NK-92 (cell line): ENCODE measurements around the gene QRICH1.

ENCODE experiments used
- DNase-seq: peaks from one replicate; lab custom pipeline; 2025; ENCODE audit not compliant: unreplicated experiment; lab: John Stamatoyannopoulos, UW

The QRICH1 gene, protein sequence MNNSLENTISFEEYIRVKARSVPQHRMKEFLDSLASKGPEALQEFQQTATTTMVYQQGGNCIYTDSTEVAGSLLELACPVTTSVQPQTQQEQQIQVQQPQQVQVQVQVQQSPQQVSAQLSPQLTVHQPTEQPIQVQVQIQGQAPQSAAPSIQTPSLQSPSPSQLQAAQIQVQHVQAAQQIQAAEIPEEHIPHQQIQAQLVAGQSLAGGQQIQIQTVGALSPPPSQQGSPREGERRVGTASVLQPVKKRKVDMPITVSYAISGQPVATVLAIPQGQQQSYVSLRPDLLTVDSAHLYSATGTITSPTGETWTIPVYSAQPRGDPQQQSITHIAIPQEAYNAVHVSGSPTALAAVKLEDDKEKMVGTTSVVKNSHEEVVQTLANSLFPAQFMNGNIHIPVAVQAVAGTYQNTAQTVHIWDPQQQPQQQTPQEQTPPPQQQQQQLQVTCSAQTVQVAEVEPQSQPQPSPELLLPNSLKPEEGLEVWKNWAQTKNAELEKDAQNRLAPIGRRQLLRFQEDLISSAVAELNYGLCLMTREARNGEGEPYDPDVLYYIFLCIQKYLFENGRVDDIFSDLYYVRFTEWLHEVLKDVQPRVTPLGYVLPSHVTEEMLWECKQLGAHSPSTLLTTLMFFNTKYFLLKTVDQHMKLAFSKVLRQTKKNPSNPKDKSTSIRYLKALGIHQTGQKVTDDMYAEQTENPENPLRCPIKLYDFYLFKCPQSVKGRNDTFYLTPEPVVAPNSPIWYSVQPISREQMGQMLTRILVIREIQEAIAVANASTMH

DNA sequence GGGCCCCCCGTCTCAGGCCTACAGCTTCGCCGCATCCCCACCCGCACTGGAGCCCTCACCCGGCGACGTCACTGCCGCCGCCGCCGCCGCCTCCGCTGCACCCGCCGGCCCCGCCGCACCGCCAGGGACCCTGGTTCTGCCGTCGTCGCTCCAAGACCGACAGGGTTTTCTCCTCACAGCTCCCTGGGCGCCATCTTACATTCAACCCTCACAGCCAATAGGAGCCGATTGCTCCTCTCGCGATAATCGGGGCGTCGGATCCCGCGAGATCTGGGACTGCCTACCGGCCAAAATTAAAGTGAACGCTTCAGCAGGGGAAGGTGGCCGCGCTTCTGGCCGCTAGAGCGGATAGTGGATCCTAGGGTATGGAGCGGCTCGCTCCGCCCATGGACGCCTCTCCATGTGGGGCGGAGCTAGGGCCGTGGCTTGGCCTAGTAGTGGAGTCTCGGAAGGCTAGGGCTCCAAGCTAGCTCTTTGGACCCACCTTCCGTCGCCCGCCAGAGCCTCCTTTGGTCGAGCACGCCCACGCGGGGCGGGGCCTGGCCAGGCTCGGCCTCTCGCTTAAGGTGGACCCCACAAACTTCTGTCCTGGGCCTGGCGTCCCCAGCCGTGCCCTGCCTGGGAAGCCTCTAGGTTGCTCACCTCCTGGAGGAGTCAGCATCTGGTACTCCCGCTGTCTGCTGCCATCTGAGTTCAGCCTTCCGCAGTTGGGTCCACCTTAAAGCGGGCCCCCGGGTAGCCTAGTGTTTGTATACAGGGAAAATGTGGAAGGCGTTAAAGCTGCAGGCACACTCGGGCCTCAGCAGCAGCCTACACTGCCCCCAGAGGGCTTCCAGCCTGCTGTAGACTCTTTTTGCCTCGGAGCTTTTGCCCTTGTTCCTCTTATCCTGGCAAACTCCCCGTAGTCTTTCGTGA, at the start of gene QRICH1:
TSS of gene QRICH1 (minus strand) at position 219 of the 915 bp plus-strand sequence. CDS start 17,054 bp downstream, outside the sequence.
- peak; percentile 82 for DNase-seq

DNA sequence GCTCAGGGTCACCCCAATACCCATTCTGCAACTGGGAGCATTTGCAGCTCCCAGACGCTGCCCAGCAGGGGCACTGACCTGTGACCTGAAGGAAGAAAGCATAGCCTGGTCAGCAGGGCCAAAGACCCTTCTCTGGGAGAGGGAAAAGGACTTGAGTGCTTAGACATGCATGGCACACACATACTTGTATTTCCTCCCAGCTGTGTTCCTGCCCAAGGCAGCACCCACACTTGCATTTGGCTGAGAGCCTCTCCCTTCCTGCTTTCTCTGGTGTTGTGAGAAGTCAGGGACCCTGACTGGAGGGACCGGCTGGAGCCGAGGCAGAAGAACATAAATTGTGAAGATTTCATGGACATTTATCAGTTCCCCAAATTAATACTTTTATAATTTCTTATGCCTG, 46.2 kb upstream of the QRICH1 start:
- no peak for DNase-seq

DNA sequence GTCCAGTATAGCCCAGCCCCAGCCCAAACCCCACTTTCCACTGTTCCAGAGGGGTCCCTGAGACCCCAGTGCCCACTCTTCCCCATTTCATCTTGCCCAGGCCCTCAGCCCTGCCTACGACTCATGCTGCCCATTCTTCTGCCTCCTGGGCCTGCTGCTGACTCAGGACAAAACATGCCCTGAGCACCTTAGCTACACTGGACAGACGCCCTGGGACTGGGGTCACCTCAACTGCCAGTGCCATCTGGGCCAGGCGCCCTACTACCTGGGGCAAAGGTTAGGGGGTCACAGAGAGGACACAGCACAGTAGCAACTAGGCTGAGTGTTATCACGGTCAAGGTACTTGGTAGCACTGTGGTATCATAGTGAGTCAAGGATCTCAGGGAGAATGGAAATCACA, 41.6 kb upstream of the QRICH1 start:
- DNase-seq = no peak

DNA sequence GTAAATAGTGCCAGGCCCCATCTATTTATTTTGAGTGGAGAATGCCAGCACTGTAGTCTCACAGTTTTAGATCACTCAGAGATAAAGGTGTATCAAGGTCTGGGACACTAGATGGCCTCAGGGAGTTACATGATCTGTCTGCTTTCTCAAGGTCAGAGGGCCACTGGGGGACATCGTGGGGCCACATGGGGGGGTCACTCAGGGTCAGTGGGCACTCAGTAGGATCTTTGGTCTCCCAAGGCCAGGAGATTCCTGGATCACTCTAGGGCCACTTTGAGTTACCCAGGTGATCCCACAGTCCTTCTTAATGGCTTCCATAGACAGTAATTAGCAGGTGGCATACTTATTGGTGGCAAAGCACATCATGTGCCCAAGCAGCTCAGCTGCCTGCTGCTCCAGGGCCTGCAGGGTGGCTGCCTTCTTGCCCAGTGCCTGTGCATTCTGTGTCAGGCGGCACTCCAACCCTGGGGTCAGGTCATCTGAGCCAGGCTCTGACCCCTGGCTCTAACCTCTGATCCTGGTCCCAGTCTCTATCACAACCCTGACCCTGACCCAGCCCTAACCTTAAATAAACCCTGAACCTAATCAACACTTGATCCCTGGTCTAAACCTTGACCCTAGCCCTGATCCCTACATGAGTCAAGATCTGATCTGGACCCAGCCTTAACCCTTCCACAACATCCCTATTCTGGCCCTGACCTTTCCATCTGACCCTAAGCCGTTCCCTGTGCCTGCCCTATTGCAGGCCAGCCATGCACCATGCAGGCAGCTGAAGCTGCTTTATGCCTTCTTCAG, 40.8 kb upstream of the QRICH1 start:
- DNase-seq = no peak

DNA sequence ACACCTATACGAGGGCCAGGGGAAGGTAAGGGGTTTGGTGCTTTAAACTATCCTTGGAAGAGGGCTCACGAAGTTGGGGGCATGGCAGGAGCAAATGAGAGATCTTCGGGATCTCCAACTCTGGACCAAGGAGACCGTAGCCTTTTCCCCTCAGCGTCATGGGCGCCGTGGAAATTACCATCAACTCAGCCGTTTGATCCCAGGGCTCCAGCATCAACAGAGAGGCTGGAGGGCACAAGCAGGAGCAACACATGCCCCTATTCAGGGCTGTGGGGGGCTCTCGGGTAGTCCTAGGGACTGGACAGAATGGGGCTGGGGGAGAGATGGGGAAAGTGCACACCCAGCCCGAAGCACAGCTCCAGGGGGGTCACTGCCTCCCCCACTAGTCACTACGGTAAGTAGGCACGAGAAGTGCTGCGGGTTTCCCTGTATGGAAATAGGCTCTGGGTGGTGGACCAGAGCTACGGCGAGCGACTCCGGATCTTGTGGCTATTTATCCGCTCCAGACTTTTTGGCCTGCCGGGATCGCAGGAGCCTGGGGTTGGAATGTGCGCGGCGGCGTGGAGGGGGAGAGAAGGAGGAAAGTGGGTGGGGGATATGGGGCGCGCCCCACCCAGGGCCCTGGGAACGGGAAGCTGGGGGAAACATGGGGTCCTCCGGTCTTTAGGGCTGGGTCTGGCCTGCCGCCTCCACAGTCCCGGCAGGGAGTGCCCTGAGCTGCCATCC, 39.5 kb upstream of the QRICH1 start:
- DNase-seq = no peak

DNA sequence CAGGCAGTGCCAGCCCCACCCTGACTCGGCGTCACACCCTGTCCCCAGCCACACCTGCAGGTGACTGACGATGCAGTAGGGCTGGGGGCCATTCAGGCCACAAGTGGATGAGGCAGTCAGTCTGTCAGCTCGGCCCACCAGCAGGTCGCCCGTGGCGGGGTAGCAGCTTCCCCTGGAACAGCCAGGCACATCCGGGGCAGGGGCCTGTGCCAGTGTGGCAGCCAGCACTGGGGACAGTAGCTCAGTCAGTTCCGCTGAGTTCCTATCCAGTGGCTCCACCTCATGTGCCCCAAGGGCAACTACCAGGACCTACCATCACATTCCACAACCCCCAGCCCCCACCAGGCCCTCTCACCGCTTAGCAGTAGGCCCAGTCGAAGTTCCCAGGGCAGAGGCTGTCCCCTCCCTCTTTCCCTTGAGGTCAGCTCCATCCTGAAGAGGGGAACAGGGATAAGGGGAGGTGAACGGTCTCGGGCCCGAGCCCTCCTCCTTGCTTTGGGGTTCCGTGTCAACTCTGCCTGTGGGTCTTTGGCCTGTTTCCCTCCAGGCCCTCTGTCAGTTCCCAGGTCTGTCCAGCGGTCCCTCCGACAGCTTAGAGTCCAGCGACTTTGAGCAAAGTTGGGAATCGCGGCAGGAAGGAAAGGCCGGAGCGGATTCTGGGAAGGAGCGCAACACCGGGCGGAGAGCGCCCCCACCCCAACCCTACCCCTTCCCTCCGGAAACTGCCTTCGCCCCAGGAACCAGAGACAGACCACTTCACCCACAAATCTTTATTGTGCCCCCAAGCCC, 38.8 kb upstream of the QRICH1 start, which contains the start of gene LAMB2:
TSS of gene LAMB2 (minus strand) at position 614 of the 789 bp plus-strand sequence. CDS start at position 431, 183 bp downstream.
- no peak for DNase-seq

DNA sequence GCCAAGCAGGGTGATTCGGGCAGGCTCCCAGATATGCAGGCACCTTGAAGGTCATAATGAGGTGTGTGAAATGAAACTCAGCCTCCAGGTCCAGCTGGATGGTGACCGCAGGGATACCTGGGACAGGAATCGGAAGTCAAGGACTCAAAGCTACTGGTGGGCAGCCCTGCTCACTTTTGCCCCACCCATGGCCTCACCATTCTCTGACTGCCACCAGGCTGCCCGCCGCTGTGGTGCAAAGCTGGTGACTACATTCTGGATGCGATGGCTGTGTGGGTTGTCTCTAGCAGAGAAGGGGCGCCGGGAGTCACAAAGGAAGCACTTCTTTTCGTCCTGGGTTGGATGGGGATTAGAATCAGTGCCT, 38.2 kb upstream of the QRICH1 start:
- DNase-seq = no peak

DNA sequence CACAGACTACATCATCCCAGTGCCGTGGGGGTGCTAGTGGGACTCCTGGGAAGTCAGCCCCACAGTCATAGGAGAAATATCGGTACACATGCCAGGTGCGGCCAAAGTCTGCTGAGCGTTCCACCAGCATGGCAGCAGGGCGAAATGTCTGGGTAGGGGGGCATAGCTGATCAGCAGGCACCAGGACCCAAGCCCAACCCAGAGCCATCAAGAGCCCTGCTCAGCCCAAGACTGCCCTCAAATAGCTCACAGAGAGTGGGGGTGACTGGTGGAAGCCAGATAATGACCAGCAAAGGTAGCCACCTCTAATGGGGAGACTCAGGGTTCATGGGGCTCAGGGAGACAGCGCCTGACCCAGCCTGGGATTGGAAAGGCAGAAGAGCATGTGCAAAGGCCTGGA, 37.7 kb upstream of the QRICH1 start:
- no peak for DNase-seq

DNA sequence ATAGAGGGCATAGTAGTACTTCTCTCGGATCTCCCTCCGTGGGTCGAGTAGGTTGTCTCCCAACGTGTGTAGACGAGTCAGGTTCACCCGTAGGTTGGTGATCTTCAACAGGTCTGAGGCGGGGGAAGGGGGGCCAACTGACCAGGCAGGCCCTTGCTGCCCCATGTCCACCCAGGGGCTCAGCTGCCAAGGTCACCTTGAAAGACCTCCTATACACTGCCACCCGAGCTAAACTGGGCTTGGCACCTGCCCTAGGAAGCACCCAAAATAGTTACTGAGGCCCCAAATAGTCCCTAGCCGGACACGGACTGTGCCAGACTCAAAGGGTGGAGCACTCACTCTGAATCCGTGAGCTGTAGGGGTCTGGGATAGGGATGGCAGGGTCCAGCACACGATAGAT, 37.2 kb upstream of the QRICH1 start:
- DNase-seq = no peak

DNA sequence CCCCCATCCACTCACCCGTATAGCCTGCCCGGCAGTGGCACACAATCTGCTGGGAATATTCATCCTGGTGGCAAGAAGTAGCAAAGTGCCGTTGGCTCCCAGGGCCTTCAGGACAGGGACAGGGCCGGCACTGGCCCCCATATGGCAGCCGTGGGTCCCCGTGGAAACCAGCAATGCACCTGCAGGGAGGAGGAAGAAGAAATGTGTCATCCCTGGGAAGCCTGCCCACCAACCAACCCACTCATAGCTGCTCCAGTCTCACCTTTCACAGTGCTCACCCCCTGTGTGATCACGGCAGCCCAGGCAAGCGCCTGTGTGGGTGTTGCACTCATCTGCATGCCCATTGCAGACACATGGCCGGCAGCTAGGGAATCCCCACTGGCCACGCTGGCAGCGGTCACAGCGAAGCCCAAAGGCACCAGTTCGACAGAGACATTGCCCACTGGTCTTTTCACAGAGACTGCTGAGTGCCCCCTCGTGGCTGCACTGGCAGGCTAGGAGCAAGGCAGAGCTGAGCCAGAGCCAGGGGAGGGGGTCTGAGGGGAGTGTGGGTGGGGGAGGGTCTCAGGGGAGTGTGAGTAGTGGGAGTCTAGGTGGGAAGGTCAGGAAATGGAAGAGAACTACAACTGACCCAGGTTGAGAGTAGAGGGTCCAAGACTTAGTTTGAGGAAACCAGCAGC, 31.3 kb upstream of the QRICH1 start:
- no peak for DNase-seq

DNA sequence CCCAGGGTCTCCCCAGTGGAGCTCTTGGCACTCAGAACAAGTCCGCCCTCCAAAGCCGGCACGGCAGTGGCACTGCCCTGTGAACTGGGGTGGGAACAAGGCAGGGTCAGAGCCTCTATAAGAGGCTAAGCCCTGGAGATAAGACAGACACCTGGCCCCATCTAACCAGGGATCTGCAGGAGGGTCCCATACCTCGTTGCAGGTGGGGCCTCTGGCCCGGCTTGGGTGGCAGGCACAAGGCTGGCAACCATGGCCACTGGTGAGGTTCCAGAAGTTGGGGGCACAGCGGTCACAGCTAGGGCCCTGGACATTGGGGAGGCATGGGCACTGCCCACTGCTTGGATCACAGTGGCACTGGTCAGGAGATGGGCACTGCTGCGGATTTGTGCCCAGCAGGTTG, 30.3 kb upstream of the QRICH1 start:
- no peak for DNase-seq

DNA sequence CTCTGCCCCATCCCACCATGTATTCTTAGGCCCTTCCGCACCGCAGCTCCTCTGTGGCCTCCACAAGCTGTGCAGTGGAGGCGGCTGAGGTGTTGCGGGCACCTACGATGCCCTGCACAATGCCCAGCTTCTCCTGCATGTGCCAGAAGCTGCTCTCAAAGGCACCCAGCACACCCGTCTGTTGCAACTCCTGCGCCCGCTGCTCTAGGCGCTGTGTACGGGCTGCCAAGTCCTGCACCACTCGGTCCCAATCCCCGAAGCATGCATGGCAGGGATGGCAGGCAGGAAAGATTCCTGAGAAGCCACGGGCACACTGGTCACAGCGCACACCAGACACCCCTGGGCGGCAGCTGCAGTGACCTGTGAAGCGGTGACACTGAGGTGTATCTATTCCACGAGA, 29.8 kb upstream of the QRICH1 start:
- DNase-seq = no peak

DNA sequence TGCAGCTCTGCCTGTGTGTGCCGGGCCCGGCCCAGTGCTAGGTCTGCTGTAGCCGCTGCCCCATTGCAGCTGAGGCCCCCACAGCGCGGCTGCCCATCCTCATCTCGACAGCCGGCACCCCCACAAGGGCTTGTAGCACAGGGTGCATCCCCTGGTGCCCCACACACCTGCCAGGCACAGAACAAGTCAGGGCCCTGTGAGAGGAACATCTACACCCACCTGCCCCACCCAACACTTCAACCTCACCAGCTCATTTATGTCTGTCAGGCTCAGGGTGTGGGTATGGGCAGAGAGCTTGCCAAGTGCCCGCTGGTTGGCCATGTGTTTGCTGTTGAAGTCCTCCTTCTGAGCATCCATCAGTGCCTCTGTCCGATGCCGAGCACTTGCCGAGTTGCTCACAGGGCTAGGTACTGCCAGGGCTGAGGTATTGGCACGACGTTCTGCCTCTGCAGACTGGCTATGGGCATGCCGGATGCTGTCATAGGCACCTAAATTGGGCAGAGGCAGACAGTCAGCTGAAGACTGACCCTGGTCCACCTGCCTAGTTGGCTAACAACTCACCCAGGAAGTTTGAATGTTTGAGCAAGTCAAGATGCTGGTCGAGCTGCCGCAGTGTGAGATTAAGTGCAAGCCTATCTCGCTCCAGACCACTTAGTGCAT, 29.1 kb upstream of the QRICH1 start:
- DNase-seq = no peak

DNA sequence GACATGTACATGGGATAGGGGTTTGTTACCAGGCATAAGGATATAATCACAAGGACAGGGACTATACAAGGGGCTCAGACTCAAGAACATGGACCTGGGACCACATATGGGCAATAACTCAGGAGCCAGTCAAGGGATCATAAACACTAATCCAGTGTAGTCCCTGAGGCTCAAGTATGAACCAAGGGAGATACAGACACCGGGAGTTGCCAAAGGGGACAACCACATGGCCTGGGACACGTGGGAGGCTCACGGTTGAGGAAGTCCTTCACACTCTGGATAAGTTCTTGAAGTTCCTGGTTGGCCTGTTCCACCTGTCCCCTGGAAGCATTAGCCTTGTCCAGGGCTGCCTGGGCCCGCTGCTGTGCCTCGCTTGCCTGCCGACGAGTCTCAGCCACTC, 28.6 kb upstream of the QRICH1 start:
- no peak for DNase-seq

DNA sequence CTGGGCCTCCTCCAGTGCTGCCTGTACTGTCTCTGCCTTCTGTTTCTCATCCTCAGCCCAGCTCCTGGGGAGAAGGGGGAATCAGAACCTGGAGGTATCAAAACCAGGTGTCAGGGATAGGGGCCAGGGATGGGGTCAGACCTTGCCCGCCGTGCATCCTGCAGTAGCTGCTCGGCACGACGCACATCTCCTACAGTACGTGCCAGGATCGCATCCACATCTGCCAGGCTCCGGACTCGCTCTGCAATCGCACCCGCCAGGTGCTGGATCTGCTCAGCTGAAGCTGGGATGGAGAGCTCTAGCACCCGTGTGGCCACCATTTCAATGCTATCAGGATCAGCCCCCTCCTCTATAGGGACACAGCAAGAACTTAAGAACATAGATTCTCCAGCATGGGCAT, 28.2 kb upstream of the QRICH1 start:
- DNase-seq = no peak

DNA sequence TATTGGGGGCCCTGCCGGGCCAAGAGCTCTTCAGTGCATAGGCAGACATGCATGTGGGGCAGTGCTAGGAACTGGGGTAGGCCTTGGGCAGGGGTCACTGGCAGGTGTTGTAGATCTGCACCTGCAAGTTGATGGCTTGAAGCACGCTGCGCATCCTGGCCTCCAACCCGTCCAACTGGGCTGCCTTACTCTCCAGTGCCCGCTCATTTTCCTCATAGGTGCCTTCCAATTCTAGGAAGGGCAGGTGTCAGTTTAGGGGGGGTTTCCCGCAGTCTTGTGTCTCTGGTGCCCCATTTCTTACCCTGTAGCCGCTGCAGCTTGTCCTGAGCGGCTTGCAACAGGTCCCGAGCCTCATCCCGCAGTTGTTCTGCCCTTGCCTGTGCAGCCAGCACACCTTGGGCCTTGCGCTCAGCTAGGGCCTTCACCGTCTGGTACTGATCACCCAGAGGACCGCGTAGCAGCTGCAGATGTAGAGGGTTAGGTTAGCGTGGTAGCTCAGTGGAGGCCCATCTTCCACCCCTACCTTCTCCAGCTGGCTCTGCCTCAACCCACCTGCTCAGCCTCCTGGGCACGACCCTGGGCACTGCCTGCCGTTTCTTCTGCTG, 27.4 kb upstream of the QRICH1 start:
- no peak for DNase-seq

DNA sequence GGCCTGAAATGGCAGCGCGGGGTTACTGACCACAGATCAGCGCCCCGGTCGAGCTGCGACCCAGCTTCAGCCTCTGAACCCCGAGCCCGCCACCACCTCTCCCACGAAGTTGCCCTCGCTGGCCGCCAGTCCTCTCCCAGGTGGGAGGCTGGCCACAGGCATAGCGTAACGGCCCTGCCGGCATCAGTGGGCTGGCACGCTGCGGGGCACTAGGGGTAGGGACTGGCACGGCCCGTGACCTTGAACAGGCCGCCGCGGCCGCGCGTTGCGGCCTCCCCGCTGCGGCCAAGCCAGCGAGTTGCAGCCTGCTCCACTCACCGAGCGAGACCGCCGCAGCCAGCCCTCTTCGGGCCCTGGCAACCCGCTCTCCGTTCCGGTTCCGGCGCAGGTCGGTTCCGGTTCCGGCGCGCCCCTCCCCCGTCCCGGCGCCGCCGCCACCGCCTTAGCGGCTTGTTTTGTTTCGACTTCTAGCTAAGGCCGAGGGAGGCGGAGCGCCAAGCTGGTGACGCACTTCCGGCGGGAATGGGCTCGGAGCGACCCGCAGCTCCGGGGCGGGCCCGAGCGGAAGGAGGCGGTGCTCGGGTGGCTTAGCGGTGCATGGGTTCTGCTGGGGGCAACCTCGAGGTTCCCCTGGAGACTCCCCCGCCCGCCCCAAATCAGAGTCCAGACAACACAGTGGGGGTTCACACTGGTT, 26.7 kb upstream of the QRICH1 start, which contains the start of gene USP19:
TSS of gene USP19 (minus strand) at position 386 of the 694 bp plus-strand sequence. CDS start 1,678 bp downstream, outside the sequence.
- peak; percentile 68 for DNase-seq
